ENCODE measurements around the gene NEDD4.
"Not testable (repeated sequence)": the region's sequence is repeated elsewhere in the genome, so short reads cannot be mapped to it uniquely, and the experiment has no call there.

The NEDD4 gene

DNA sequence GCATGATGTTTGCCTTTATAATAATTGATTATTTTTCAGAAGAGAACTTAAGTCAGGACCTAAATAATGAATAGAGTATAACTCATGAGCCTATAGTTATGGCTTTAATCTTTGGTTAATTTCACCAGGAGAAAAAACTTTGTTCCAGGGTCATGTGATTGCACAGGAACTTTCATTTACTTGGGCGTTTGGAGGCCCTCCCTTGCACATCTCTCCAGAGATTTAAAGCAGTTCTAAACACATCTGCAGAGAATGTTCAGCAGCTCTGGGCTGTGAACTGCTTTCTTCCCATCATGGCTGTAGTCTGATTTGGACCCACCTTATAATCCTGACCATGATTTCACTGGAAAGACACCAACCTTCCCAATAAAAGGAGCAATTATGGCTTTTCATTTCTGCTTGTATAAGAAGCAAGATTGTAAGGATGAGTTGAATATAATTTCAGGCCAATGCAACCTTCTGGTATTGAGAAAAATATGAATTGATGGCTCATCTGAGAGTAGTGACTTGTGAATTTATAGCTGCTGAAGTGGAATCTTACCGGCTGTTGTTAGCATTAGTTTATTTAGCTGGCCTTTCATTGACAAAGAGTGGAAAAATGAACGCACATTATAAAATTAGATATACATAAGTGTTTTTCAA, 169.6 kb downstream of the NEDD4 start:
- no peak for DNase-seq

DNA sequence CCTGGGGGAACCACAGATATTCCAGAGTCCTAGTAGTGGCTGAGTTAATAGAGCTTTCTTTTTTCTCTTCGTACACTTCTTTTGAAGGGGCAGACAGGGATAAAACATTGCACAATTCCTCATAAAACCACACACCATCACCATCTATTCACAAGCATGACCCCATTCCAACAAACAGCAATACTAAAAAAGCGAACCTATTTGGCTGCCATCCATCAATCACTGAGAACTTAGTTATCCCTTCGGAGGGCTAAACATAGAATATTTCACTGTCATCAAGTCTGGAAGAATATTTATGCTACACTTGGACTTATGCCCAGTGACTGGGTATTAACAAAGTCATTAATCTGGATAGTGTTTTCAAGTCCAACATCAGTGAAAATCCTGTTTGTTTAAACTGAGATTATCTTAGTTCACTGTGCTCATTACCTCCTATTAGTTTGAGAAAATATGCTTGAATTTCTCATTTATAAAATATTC, 170.2 kb downstream of the NEDD4 start:
- no peak for DNase-seq

DNA sequence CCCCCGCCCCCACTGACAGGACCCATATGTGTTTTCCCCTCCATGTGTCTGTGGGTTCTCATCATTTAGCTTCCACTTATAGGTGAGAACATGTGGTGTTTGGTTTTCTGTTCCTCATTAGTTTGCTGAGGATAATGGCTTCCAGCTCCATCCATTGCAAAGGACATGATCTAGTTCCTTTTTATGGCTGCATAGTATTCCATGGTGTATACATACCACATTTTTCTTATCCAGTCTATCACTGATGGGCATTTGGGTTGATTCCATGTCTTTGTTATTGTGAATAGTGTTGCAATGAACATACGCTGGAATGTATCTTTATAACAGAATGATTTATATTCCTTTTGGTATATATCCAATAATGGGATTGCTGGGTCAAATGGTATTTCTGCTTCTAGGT, 171.7 kb downstream of the NEDD4 start:
- DNase-seq = not testable (repeated sequence)

DNA sequence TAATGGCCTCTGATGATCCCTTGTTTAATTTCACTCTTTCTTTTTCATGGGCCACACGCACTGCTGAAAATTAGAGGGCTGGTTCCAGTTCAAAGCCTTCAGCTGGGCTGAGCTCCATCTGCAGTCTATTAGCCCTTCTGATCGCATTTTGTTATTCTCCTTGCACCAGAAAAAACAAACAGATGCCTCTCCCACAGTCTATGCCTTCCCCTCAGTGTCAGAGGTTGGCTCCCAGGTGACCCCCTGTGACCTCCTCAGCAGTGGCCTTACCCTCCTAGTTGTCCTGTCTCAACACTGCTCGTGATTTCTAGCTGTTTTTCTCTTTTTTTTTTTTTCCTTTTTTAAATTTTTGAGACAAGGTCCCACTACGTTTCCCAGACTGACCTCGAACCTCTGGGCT, 173.4 kb downstream of the NEDD4 start:
- no peak for DNase-seq

DNA sequence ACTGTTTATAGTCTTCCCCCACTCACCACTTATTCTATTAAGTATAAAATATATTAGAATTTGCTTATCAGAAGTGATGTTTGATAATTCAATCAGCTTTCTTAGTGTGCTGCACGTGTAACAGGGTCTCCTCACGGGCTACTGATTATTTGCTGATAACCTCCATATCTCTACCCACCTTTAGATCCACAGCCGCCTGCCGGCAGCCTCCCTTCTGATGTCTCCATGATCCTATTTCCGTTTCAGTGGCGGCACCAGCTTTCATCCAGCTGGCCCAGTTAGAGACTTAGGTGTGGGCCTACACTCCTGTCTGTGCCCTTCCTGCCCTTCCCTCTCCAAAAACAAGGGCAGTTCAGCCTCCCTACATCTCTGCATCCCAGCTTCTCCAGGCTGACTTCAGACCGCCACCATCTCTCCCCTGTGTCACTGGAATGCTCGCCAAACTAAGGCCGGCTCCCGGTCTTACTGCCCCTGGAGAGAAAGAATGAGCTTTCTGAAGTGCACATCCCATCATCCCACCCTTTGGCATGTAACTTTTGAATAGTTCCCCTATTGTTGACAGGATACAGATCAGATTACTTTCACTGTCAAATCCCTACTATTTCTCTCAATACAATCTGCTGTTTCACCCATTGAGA, 173.9 kb downstream of the NEDD4 start:
- no peak for DNase-seq

DNA sequence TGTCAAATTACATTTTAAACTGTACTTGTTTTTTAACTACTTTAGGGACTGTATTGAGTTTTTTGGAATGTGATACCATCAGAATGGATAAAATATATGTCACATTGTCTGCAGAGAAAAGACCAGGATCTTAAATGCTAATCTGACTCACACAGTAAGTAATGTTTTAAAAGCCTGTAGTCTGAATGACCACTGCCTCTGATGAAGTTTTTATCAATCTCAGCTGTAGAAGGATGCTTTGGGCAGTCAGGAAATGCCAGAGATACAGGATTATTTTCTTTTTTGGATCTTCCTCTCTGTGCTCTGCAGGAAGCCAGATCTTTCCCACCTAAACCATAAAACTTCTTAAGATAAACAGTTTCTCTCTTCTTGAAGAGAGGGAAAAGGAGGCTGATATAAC, 177.4 kb downstream of the NEDD4 start:
- no peak for DNase-seq

DNA sequence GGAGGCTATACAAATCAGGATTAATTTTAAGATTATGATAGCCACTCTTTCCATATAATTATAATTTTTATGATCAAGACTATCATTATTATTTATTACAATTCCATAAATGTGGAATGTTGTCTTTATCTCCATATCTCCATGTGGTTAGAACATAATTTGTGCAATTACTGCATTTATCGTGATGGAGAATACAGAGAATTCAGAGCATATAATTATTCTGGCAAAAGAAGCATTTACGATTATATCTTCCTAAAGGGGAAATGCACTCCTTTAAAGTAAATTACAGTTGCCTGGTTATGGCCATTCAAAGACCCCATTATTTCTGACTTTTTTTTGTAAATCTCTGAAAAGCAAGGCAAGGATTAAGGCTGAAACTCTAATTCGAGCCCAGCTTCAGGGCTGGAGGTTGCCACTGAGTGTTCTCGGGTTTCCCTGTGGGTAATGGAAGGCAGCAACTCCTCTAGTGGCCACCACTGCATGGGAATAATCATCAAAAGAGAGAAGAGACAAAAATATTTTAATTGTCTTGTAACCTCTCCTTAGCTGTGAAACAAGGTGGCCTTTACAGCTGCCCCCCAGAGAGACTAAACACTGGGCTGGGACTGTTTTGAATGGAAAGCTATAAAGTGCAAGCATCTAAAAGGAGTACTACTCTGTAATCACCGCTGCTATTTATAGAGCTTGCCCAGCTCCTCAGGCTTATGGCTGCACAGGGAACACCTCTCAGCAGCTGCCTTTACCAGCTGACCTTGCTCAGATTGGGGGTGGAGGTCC, 190.6 kb downstream of the NEDD4 start:
- no peak for DNase-seq

DNA sequence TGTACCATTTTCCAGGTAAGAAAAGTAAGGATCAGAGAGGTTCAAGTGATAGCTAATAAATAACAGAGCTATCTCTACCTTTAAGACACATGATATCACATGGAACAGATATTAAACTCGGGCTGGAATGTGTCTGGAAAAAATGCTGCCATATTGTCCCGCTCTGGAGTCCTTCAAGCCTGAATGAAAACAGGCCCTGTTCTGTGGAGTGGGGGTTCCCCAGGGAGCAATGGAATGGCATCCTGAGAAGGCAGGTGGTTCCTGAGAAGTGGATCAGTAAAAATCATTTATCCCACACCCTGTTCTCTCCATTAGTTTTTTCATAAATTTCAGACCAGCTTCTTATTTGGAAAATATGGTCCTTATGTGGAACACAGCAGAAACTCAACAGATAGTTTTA, 193.2 kb downstream of the NEDD4 start:
- DNase-seq = no peak

DNA sequence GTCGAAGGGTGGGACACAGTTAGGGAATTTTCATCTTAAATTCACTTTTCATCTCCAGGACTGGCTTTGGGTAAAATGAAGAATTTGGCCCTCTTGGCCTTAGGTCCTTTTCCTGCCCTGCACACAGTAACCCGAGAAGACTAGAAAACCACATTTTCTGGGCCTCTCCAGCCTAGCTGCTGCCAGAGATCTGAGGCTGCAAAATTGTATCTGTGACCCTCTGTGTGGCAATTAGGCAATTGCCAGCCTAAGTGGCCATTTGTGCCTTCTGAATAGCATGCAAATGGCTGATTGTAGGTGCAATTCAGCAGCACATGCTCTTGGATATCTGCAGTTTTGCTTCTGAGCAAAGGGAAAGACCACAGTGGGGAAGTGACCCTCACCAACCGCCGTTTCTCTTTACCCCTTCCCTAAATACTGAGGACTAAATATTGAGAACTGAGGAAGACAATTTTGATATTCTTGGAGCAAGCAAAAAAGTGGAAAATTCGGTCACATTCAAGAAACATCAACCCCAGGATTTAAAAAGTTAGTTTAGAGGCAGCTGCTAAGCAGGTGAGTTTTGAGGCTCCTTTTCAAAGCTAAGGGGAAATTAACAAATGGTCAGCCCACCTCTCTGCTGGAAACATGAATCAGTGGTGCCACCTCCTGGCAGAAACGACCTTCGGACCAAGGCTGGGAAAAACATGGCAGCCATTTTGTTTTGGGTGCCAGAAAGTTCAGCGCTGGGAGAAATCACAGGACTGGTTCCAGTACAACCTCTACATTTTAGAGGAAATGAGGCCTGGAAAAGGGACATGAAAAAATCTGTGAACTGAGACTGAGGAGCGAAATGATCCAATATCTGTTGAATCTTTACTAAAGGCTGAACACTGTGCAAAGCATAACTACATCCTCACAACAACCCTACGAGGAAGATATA, 193.9 kb downstream of the NEDD4 start:
- DNase-seq = peak; percentile 24 to 36

DNA sequence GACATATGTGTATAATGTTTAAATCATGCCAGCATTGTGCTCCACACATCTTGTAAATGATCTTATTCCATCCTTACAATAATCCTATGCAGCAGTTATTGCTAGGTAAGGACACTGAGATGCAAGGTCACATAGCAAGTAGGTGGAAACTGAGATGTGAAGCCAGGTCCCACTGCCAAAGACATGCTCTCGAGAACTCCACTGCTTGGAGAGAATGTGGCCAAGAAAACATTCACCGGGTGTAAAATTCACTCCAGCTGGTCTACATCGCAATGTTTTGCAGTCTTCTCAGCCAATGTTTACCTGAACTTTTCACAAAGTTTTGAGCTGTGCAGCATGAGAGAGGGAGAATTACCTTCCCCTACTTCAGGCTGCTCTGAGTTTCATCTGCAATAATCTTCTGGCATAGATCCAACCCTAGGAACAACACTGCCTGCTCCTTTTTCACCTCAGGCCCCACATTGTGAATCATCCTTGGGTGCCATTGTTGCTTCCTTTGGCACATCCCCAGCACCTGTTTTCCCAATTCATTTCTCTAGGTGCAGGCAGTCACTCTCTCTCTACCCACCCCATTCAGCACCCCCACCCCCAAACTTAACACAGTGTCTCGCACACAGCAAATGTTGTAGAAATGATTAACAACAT, 197.0 kb downstream of the NEDD4 start:
- no peak for DNase-seq

DNA sequence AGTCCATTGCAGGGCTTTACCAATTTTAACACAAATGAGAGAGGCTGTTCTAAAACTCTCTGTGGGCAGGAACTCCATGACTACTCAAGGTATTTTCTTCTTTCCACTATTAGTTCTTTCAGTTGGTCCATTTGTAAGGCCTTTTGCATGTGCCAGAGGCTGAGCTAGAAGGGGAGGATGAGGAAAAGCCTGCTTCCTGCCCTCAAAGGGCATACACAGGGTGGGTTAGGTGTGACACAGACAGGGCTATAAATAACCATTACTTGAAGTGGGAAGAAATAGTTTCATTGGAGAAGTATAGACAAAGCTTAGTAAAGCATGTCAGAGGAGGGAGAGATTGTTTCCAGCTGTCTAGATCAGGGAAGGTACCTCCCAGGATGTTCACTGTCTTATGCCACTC, 198.4 kb downstream of the NEDD4 start:
- no peak for DNase-seq

DNA sequence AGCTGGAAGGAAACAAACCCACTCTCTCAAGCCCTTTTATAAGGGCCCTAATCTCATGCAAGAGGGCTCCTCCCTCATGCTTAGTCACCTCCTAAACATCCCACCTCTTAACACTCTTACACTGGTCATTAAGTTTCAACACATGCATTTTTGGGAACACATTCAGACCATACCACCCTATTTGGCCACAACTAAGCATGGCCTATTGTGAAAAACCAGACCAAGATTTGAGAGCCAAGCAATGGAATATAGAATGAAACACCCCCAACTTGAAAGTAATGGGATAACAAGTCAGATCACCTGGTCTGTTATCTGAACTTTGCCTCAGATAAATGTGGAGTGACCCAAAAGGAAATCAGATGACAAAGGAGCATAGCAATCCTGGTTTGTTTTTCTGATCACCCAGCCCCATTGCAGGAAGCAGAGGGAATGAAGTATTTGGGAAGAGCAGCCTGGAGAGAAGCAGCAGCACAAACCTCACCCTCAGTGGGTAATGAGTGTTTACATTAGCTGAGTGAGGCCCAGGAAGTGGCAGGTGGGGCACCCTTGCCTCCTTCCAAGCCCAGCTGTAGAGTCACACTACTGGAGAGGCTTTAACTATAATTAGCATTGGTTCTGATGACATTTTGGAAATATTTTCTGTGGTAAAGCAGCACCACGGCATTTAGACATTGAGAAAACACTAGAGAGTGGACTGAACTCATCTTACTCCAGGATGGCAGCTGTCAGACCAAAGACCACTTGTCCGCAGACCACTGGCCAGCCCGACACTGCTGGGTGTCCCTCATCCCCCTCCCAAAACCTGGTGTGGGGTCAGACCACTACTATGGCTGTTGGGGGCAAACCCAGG, 201.6 kb downstream of the NEDD4 start:
- no peak for DNase-seq

DNA sequence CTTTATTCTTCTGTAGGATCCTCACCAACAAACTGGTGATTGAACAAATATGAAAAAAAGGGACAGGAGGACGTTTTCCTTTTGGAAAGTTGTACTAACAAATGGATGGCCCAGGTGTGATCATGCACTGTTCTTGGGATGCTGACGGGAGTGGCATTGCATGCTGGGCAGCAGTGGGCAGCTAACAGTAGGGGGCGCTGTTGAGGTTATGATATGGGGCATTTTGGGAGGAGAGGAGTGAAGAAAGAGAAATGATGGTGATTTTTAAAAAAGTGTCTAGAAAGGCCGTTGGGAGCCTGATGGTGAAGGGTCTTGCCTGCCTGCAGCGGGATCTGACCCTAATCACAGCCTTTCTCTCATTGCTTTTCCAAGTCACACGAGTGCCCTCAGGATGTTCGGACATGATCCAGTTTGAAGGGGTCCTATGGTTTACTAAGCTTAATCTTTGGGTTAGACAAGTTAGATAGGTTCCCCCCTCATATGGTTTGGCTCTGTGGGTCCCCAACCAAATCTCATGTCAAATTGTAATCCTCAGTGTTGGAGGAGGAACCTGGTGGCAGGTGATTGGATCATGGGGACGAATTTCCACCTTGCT, 204.2 kb downstream of the NEDD4 start:
- DNase-seq = no peak

DNA sequence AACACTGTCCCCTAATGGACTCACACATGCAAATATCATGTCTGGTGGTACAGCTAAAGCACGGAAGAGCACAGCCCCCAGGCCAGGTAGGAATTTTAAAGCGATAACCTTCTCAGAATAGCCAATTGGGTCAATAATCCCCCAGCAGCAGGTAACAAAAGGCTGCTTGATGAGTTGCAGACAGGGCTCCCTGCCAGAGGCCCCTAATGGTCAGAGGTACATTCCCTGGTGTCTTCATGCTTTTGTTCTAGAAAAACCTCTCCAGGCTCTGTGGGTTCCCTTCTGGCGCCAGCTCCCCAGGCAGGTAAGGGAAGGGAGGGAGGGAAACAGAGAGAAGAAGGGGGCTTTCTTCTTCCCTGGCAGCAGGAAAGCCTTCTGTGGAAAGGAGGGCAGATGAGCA, 207.1 kb downstream of the NEDD4 start:
- no peak for DNase-seq

DNA sequence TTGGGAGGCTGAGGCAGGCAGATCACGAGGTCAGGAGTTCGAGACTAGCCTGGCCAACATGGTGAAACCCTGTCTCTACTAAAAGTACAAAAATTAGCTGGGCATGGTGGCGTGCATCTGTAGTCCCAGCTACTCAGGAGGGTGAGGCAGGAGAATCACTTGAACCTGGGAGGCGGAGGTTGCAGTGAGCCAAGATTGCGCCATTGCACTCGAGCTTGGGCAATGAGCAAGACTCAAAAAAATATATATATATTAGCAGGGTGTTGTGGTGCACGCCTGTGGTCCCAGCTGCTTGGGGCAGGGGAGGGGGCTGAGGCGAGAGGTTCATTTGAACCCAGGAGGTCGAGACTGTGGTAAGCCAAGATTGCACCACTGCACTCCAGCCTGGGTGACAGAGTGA, 207.8 kb downstream of the NEDD4 start:
- DNase-seq = not testable (repeated sequence)

DNA sequence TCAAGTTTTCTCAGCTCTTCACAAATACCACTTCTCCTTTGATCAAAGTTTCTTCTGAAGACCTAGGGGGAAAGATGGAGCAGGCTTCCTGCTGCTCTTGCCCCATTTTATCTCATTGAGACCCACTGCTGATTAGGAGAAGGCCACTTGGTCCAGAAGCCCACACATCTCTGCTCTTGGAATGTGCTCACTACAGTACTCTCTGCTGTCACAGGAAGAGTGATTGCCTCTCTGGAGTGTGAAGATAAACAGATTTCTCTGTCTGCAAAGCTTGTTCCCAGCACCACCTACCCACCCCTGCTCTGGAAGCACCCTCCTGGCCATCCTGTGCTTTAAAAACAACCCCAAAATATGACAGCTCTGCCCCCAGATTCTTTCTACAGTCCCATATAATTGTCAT, 209.1 kb downstream of the NEDD4 start:
- no peak for DNase-seq

DNA sequence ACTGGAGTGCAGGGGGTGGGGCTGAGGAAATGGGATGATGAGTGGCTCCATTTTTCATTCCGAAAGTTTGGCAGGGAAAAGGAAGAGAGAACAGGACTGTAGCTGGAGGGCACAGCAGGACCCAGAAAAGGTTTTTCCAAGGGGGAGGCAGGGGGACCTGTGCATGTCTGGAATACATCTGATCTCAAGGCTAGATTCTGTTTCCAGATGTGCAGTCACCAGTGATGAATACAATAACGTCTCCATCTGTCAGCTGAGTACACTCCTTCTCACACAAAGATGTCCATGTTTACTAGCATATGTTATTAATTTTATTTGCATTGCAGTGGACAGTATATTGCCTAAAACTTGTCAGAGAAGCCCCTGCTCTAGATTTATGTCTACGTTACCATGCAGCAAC, 210.5 kb downstream of the NEDD4 start:
- no peak for DNase-seq

DNA sequence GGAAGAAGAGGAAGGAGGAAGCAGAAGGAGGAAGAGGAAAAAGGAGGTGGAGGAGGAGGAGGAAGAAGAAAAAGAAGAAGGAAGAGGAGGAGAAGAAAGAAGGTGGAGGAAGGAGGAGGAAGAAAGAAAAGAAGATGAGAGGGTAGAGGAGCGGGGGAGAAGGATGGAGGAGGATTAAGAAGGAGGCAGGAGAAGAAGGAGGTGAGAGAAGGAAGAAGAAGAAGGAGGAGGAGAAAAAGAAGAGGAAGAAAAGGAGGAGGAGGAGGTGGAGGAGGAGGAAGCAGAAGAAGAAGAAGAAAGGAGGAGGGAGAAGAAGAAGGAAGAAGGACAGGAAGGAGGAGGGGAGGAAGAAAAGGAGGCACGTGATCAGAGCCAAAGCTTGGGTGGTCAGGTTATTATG, 213.1 kb downstream of the NEDD4 start:
- no peak for DNase-seq

DNA sequence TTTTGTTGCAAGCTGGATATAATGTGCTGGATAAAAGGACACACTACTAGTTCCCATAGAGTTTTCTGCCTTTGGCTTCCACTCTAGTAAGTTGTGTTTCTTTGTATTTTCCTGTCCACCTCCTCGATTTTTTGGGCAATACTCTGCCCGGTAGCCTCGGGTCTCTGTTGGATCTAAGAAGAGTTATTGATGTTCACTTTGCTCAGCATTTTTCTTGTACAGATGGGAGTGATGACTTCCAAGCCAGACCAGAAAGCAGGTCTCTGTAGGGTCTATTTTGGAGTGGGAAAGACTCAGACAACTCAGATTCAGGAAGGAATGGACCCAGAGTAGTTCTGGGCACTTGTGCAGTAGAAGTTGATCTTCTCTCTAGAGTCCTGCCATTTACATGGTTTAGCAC, 214.5 kb downstream of the NEDD4 start:
- DNase-seq = no peak

Measured in Kasumi-1 (cell line).